WTC11 (cell line): ENCODE results near the gene TEX26. TPM values are rescaled to one million over a fixed set of nuclear protein-coding genes. Genes with fewer than 3 reads are reported as not detected.

Source experiments
- total RNA-seq: library from RNA; stranded (reverse); gene quantifications from 3 replicates; pipeline ENCODE4 v1.2.3, GENCODE V29; 2021

The TEX26 gene
- total RNA-seq, 1 experiment from 2014 or later, result not detected

Other genes starting within 250 kb of the TEX26 start
- gene ALOX5AP, start 197.1 kb upstream of the TEX26 start, total RNA-seq, result 0.30 TPM in 1 of 3 replicates, not detected in the others
- 1.9 to 2.4 TPM (median 2.1 TPM) in 3 replicates for gene MEDAG, start 26.4 kb upstream of the TEX26 start, total RNA-seq
- gene HSPH1, start 229.2 kb downstream of the TEX26 start, total RNA-seq, result 97.0 to 114 TPM (median 97.3 TPM) in 3 replicates